Retinal pigment epithelial cell (primary cell): Measurements from ENCODE around the gene JAKMIP3.

Experiments
- DNase-seq: peaks from one replicate; pipeline ENCODE4 v3.0.0-alpha.2; 2010; ENCODE audit warnings: low read depth
- H3K4me3 ChIP-seq: 2 replicates; pipeline ENCODE4 v1.5.1; 2011; ENCODE audit warnings: mild to moderate bottlenecking, low read length, control low read depth, moderate library complexity
- TF ChIP-seq, protein P1 (sequence below): conservative IDR thresholded peaks from 2 replicates; pipeline ENCODE4 v1.5.1; 2011; ENCODE audit warnings: low read depth, low read length, control low read depth, inconsistent platforms

JAKMIP3 gene

DNA sequence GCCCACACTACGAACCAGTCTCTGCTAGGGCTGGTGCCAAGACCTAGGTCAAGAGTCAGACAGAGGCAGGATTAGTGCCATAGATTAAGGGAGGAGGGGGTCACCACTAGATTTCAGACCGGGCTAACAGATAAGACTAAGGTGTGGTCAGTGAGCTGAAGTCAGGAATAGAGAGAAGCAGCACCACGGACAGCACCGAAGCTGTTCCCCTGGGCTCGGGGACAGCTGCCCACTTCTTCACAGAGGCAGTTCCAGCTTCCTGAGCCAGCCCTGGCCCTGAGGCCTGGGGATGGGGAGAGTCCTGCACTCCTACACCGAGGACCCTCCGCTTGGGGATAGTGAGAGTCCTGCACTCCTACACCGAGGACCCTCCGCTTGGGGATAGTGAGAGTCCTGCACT is 11.2 kb upstream of the JAKMIP3 start:
- no peak for DNase-seq
- no peak overlapping the region for H3K4me3 ChIP-seq
- TF ChIP-seq, protein P1, sequence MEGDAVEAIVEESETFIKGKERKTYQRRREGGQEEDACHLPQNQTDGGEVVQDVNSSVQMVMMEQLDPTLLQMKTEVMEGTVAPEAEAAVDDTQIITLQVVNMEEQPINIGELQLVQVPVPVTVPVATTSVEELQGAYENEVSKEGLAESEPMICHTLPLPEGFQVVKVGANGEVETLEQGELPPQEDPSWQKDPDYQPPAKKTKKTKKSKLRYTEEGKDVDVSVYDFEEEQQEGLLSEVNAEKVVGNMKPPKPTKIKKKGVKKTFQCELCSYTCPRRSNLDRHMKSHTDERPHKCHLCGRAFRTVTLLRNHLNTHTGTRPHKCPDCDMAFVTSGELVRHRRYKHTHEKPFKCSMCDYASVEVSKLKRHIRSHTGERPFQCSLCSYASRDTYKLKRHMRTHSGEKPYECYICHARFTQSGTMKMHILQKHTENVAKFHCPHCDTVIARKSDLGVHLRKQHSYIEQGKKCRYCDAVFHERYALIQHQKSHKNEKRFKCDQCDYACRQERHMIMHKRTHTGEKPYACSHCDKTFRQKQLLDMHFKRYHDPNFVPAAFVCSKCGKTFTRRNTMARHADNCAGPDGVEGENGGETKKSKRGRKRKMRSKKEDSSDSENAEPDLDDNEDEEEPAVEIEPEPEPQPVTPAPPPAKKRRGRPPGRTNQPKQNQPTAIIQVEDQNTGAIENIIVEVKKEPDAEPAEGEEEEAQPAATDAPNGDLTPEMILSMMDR = no peak

DNA sequence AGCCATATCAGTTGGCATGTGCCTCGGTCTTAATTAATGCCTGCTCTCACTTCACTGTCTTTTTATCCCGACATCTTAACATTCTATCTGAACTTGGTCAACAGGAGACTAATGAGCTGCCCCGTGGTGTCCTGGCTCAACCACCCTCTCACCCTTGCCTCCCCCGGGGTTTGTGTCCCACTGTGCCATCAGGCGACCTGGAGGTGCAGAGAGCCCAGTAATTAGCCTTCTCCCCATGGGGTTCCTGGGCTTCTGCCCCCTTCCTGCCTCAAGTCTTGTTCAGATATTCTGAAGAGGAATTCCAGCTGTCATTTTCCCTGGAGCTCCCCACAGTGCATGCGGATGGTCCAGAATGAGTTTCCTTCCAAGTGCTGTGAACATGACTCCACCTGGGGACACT is 10.1 kb upstream of the JAKMIP3 start:
- TF ChIP-seq, protein P1 = no peak
- DNase-seq = no peak
- H3K4me3 ChIP-seq = no peak overlapping the region

DNA sequence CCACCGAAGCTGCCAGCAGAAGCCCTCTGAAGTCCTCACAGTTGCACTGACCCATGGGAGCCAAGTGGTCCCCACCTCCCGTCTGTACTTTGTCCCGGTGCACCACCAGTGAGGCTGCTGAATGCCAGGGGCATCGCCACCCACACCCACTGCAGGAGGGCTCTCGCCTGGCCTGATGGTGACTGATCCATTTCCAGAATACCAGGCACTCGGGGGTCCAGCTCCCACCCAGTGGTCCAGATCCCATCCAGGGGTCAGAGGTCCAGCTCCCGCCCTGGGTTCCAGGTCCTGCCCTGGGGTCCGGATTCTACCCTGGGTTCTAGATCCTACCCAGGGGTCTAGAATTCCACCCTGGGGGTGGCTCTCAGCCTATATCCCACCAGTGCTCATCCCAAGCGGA is 9.1 kb upstream of the JAKMIP3 start:
- TF ChIP-seq, protein P1 = no peak
- H3K4me3 ChIP-seq = no peak overlapping the region
- no peak for DNase-seq

DNA sequence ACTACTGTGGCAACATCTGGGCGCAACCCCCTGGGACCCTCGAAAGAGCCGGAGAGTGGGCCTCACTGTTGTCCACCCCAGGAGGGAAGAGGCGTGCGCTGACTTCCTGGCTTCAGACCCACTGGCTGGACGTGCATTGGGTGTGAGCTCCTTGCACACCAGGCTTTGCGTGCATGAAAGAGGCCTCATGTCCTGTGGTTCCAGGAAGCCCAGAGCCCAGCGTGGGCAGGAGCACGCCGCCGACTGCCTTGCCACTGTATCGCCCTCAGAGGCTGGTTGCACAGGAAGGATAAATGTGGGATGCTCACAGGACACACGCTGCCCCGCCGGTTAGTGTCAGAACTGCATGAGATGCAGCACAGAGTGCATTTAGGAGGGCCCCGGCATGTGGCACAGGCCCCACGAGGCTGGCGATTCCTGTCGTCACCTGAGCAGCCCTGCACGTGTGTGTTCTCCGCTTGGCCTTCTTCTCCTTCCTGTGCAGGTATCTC is 8.5 kb upstream of the JAKMIP3 start:
- TF ChIP-seq, protein P1 = no peak
- no peak overlapping the region for H3K4me3 ChIP-seq

DNA sequence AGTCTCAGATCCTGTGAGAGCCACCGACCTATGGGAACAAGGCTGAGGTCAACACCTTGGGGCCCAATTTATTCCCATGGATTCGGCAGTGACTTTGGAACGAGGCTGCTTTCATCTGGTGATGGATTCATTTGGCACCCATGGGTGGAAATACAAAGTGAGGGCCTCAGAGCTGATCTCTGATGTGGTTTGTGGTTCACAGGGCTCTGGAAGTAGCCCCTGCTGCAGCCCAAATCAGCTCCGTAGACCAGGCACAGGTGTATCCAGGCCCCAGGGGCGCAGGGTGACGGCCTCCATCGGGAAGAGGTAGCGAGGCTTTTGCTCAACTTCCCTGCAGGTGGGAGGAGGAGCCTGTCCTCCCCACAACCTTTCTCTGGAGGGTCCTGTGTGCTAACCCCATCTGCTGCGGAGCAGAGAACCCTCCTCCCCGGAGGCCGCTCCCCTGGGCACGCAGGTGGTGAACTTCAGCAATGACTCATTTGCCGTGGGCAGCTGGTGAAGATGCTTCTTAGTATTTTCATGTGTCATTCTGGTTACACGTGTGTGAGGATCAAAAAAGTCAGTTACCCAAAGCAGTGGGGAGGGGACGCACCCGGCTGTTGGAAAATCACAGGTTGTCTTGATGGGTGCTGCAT is 7.5 kb upstream of the JAKMIP3 start:
- H3K4me3 ChIP-seq = no peak overlapping the region
- DNase-seq = no peak
- TF ChIP-seq, protein P1 = no peak

More for the DNA sequence above, 8.5 kb upstream of the JAKMIP3 start:
- DNase-seq = no peak

DNA sequence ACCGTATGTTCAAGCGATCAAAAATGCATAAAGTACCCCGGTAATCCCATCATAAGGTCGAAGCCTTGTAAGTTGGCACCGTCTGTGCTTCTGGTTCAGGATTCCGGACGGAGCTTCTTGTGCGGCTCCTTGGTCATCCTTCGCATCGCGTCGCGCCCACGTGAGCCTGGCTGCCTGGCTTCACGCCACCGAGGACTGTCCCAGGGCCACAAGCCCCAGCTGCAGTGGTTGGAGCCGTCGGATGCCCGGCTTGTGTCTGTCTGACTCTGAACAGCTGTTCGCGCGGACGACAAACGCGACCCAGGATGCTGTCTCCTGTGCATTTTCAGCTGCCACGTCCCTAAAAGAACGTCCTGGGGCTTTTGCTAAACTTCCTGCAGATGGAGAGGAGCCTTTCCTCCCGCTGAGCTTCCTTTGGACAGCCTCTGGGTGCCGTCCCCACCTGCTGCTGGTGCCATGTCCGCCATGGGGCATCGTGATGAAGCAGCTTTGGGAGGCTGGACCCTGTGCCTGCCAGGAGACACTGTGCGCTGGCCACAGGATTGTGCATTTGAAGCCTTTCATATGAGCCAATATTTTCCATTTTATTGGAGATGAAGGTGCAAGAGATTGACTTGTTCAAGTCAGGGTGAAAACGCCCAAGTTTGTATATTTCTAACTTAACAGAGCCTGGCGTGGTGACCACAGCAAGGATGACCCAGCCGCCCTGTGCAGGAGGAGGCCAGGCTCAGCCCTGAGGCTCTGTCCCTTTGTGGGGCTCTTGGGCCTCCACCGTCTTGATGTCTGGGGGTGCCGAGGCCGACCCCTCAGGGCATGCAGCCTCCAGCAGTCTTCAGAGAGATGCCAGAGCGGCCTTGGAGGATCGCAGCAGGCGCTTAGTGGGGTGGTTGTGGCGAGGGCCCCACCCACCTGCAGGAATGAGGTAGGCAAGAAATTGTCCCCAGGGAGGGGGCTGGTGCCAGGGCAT is 6.7 kb upstream of the JAKMIP3 start:
- H3K4me3 ChIP-seq = no peak overlapping the region
- no peak for DNase-seq
- TF ChIP-seq, protein P1 = no peak
